ENCODE data around the gene DMAP1.

- TF ChIP-seq ZNF26 (tag by site-specific recombination; IDR thresholded peaks at IDR 0.05) (no peak), ATF2 (tag by site-specific recombination; IDR thresholded peaks at IDR 0.05; ENCODE audit: low read depth) (no peak), CTCF (tag by site-specific recombination; IDR thresholded peaks at IDR 0.05) (no peak), ZNF639 (tag by site-specific recombination; IDR thresholded peaks at IDR 0.05) (no peak), ZNF785 (tag by site-specific recombination; IDR thresholded peaks at IDR 0.05) (no peak), REST (tag by site-specific recombination; IDR thresholded peaks at IDR 0.05) (no peak), ZNF501 (tag by site-specific recombination; IDR thresholded peaks at IDR 0.05) (no peak), ZNF518A (tag by site-specific recombination; conservative IDR thresholded peaks at IDR 0.05; ENCODE audit: low read depth) (no peak), ZNF121 (tag by site-specific recombination; IDR thresholded peaks at IDR 0.05) (no peak), HOXA7 (CRISPR knock-in tag; IDR thresholded peaks at IDR 0.05; ENCODE audit: borderline replicate concordance) (no peak), ZNF2 (tag by site-specific recombination; IDR thresholded peaks at IDR 0.05) (no peak), ZBTB1 (tag by site-specific recombination; IDR thresholded peaks at IDR 0.05) (no peak), PRDM10 (tag by site-specific recombination; IDR thresholded peaks at IDR 0.05) (no peak)
Measured at GRCh38 chr1:44229435-44230167, 16.3 kb downstream of the DMAP1 start.

Data from HEK293 (cell line).